ENCODE results near the gene PAXIP1. TPM values are rescaled to one million over a fixed set of nuclear protein-coding genes. Genes with fewer than 3 reads are reported as not detected.

The PAXIP1 gene
- total RNA-seq, 1 experiment from 2014 or later = 15.3 TPM

DNA sequence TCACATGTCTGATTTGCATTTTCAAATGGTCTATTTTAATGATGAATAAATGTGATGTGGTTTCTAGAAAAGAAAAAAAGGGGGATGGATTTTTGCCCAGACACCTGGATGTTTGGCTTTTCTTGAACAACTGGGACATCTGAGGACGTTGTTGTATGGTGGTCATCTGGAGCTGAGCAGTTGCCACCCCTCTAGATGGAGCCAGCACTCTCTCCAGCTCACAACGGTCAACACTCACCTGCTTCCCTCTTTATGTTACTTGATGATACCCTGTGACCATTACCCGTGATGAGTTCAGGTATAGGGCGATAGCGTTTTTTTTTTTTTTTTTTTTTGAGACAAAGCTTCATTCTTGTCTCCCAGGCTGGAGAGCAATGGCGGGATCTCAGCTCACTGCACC, 30.1 kb upstream of the PAXIP1 start:
- H2AFZ ChIP-seq (ENCODE audit: low read length) = no peak overlapping the region
- H3K9me3 ChIP-seq (ENCODE audit: low read length) = no peaks in the 10 kb centered on the region
- H3K79me2 ChIP-seq (ENCODE audit: low read length) = no peaks in the 10 kb centered on the region
- POLR2A ChIA-PET (ENCODE audit: unreplicated experiment) = no interaction called here
- H3K27ac ChIP-seq (ENCODE audit: low read length) = no peak overlapping the region
- H3K36me3 ChIP-seq (ENCODE audit: low read depth, low read length) = no peaks in the 10 kb centered on the region
- no peak overlapping the region for H3K4me3 ChIP-seq (ENCODE audit: low read length)
- no peaks in the 10 kb centered on the region for H3K4me1 ChIP-seq (ENCODE audit: insufficient read depth, low read length)
- no peaks in the 10 kb centered on the region for H3F3A ChIP-seq (ENCODE audit: low read length, unreplicated experiment)
- H4K20me1 ChIP-seq (ENCODE audit: low read length) = no peaks in the 10 kb centered on the region
- CTCF ChIA-PET = no interaction called here
- no peak for ATAC-seq
- H3K9me2 ChIP-seq (replicated peaks; ENCODE audit: low read length) = no peaks in the 10 kb centered on the region
- H3K4me2 ChIP-seq (ENCODE audit: low read length) = no peak overlapping the region
- peaks cover 17% of the 10 kb centered on the region; the same call in 1 of the 2 replicates for H3K27me3 ChIP-seq (ENCODE audit: low read length)
- H3K9ac ChIP-seq (ENCODE audit: low read length) = no peak overlapping the region
- no TSS peak for BruUV-seq (replicated peaks)
- TF ChIP-seq EZH2phosphoT487 (IDR thresholded peaks at IDR 0.05; ENCODE audit: borderline replicate concordance, low read length) (no peak), EZH2 (IDR thresholded peaks at IDR 0.05; ENCODE audit: low read length, unreplicated experiment) (no peak)
- TF ChIP-seq, protein P1, sequence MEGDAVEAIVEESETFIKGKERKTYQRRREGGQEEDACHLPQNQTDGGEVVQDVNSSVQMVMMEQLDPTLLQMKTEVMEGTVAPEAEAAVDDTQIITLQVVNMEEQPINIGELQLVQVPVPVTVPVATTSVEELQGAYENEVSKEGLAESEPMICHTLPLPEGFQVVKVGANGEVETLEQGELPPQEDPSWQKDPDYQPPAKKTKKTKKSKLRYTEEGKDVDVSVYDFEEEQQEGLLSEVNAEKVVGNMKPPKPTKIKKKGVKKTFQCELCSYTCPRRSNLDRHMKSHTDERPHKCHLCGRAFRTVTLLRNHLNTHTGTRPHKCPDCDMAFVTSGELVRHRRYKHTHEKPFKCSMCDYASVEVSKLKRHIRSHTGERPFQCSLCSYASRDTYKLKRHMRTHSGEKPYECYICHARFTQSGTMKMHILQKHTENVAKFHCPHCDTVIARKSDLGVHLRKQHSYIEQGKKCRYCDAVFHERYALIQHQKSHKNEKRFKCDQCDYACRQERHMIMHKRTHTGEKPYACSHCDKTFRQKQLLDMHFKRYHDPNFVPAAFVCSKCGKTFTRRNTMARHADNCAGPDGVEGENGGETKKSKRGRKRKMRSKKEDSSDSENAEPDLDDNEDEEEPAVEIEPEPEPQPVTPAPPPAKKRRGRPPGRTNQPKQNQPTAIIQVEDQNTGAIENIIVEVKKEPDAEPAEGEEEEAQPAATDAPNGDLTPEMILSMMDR (conservative IDR thresholded peaks at IDR 0.05; ENCODE audit: low read depth, low read length) = 0 out of 2 replicates have a peak, but pooled peaks have one; percentile 13
- intact Hi-C loops (cut with micrococcal nuclease) = no loop called here
- DNase-seq = peak; percentile 6

DNA sequence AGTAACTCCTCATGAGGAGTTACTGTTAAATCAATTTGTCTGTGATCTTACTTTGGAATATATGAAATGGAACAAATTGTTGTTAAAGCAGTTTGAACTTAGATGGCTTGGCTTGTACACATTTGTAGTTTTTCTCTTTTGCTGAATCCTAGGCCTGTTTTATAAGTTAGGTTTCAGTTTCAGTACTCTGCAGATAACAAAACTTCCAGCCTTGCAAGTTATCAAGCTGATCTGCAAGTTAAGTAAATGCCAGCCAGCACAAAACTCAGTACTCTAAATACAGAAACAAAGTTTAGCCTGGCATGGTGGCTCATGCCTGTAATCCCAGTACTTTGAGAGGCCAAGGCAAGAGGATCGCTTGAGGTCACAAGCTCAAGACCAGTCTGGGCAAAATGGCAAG, 25.0 kb upstream of the PAXIP1 start:
- Histone ChIP-seq H3K4me1 (ENCODE audit: insufficient read depth, low read length) (no peaks in the 10 kb centered on the region), H3F3A (ENCODE audit: low read length, unreplicated experiment) (no peaks in the 10 kb centered on the region), H3K27ac (ENCODE audit: low read length) (no peak overlapping the region), H3K9me3 (ENCODE audit: low read length) (no peaks in the 10 kb centered on the region), H3K79me2 (ENCODE audit: low read length) (no peaks in the 10 kb centered on the region), H2AFZ (ENCODE audit: low read length) (no peak overlapping the region), H3K9me2 (replicated peaks; ENCODE audit: low read length) (no peaks in the 10 kb centered on the region), H4K20me1 (ENCODE audit: low read length) (no peaks in the 10 kb centered on the region), H3K27me3 (ENCODE audit: low read length) (peaks cover 18% of the 10 kb centered on the region; the same call in 1 of the 2 replicates), H3K4me3 (ENCODE audit: low read length) (no peak overlapping the region), H3K36me3 (ENCODE audit: low read depth, low read length) (no peaks in the 10 kb centered on the region), H3K9ac (ENCODE audit: low read length) (no peak overlapping the region), H3K4me2 (ENCODE audit: low read length) (no peak overlapping the region)
- ChIA-PET POLR2A (ENCODE audit: unreplicated experiment) (no interaction called here), CTCF (no interaction called here)
- TF ChIP-seq, protein P1 (conservative IDR thresholded peaks at IDR 0.05; ENCODE audit: low read depth, low read length) = no peak
- TF ChIP-seq EZH2phosphoT487 (IDR thresholded peaks at IDR 0.05; ENCODE audit: borderline replicate concordance, low read length) (no peak), EZH2 (IDR thresholded peaks at IDR 0.05; ENCODE audit: low read length, unreplicated experiment) (no peak)
- no TSS peak for BruUV-seq (replicated peaks)
- ATAC-seq = no peak
- intact Hi-C loops (cut with micrococcal nuclease) = no loop called here
- no peak for DNase-seq

DNA sequence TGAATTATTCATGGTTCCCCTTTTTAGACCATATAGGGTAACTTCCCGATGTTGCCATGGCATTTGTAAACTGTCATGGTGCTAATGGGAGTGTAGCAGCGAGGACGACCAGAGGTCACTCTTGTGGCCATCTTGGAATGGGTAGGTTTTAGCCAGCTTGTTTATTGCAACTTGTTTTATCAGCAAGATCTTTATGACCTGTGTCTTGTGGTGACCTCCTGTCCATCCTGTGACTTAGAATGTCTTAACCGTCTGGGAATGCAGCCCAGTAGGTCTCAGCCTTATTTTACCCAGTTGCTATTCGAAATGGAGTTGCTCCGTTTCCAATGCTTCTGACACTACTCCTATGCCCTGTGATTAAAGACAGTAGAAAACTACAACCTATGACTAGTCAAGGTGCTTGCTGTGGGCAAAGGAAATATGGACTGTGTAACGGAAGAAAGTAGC, 18.8 kb upstream of the PAXIP1 start:
- CTCF ChIA-PET = no interaction called here
- TF ChIP-seq EZH2 (IDR thresholded peaks at IDR 0.05; ENCODE audit: low read length, unreplicated experiment) (no peak), EZH2phosphoT487 (IDR thresholded peaks at IDR 0.05; ENCODE audit: borderline replicate concordance, low read length) (no peak)
- TF ChIP-seq, protein P1 (conservative IDR thresholded peaks at IDR 0.05; ENCODE audit: low read depth, low read length) = no peak
- H3K27ac ChIP-seq (ENCODE audit: low read length) = no peak overlapping the region
- DNase-seq = no peak
- no peaks in the 10 kb centered on the region for H3K9me2 ChIP-seq (replicated peaks; ENCODE audit: low read length)
- no peaks in the 10 kb centered on the region for H4K20me1 ChIP-seq (ENCODE audit: low read length)
- H3K4me1 ChIP-seq (ENCODE audit: insufficient read depth, low read length) = no peaks in the 10 kb centered on the region
- POLR2A ChIA-PET (ENCODE audit: unreplicated experiment) = no interaction called here
- no peaks in the 10 kb centered on the region for H3K9me3 ChIP-seq (ENCODE audit: low read length)
- H3K36me3 ChIP-seq (ENCODE audit: low read depth, low read length) = no peaks in the 10 kb centered on the region
- intact Hi-C loops (cut with micrococcal nuclease) = no loop called here
- H3K9ac ChIP-seq (ENCODE audit: low read length) = no peak overlapping the region
- H3K4me3 ChIP-seq (ENCODE audit: low read length) = no peak overlapping the region
- H3K4me2 ChIP-seq (ENCODE audit: low read length) = no peak overlapping the region
- BruUV-seq (replicated peaks) = no TSS peak
- 0 out of 2 replicates have a peak, but pooled peaks cover 11% of the 10 kb centered on the region for H3K27me3 ChIP-seq (ENCODE audit: low read length)
- no peaks in the 10 kb centered on the region for H3F3A ChIP-seq (ENCODE audit: low read length, unreplicated experiment)
- no peaks in the 10 kb centered on the region for H3K79me2 ChIP-seq (ENCODE audit: low read length)
- no peak overlapping the region for H2AFZ ChIP-seq (ENCODE audit: low read length)
- ATAC-seq = no peak

Data from PC-3 (cell line).